Tibial nerve (tissue), 4 donors: Measurements from ENCODE around the gene TBXAS1.

ENCODE experiments used
- CTCF ChIP-seq, 5 experiments: fragments of 200-600 bp in 3 of 5; fragments of 450-650 bp in 2 of 5; sonication (generic) in 3 of 5; IDR thresholded peaks; one replicate each; pipeline ENCODE4 v1.5.1; 2016 to 2019; ENCODE audit warnings: antibody characterized with exemption in 5 of 5, mild to moderate bottlenecking in 3 of 5, moderate library complexity in 2 of 5
- EP300 ChIP-seq, 2 donors: sonication (generic); formaldehyde crosslinking; IDR thresholded peaks; one replicate each; pipeline ENCODE4 v1.6.1; 2017; ENCODE audit warnings: antibody characterized with exemption in 2 of 2, mild to moderate bottlenecking in 1 of 2
- POLR2A ChIP-seq, 2 donors: fragments of 450-650 bp; IDR thresholded peaks; one replicate each; pipeline ENCODE4 v1.6.1; 2017; ENCODE audit warnings: antibody characterized with exemption in 2 of 2, mild to moderate bottlenecking in 2 of 2, moderate library complexity in 2 of 2

DNA sequence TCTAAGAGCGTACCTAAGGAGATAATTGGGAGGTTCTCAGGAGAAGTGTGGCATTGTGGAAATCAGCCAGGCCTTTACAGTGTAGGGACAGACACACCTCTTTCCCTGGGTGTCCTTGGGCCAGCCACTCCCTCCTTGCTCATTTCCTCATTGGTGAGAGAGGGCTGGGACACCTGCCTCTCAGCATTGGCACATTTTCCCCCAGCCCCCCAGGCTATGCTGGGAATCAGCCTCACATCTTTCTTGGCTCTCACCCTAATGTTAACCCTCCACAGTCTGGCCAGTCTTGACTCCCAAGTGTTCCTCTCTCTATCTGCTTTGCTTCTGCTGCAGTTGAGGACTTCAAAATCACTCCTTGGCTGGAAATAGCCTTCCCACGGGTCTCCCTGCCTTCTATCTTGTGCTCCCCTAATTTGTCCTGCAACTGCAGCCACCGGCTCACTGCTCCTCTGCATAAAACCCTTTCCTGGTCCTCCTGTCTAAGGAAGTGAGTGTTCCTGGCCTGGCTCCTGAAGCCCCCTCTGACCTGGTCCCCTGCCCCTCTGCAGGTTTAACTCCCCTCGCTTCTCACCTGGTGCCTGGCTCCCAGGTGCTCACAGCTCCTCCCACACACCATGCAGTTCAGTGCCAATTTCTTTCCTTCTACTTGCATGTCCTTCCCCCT is 15.8 kb downstream of the TBXAS1 start:
- TF ChIP-seq CTCF (IDR thresholded peaks at IDR 0.05) (no peak), POLR2A (IDR thresholded peaks at IDR 0.05) (no peak), EP300 (IDR thresholded peaks at IDR 0.05) (no peak)
